PC-3 (cell line): Measurements from ENCODE around the gene IGIP. TPM values are rescaled to one million over a fixed set of nuclear protein-coding genes. Genes with fewer than 3 reads are reported as not detected.

Source experiments
- ATAC-seq: fragments of 200-7000 bp; cut with Tn5 transposase; 2 replicates; pipeline ENCODE4 v1.9.1; 2020; ENCODE audit warnings: mild to moderate bottlenecking, moderate library complexity
- BruUV-seq: library from RNA; stranded (reverse); fragments of 400-500 nt; replicated peaks from 2 replicates; lab custom pipeline; 2021; lab: Mats Ljungman, UMichigan
- CTCF ChIA-PET: fragments of 300-600 bp; sonication (Branson Sonifier 250); formaldehyde crosslinking; loops from one replicate; lab custom pipeline; 2022; ENCODE audit warnings: antibody characterized with exemption; lab: Charles Lee
- POLR2A ChIA-PET: fragments of 300-600 bp; sonication (Branson Sonifier 250); formaldehyde crosslinking; loops from one replicate; lab custom pipeline; 2022; ENCODE audit warnings: antibody characterized with exemption; ENCODE audit not compliant: unreplicated experiment; lab: Charles Lee
- DNase-seq: peaks from one replicate; pipeline ENCODE4 v3.0.0-alpha.2; 2015
- H2AFZ ChIP-seq: fragments of 300-600 bp; sonication (generic); 2 replicates; pipeline ENCODE4 v1.6.0; 2016; ENCODE audit warnings: antibody characterized with exemption, low read length
- H3F3A ChIP-seq: fragments of 300-600 bp; sonication (generic); one replicate; pipeline ENCODE4 v1.6.0; 2017; ENCODE audit warnings: antibody characterized with exemption, low read length, control low read depth, mild to moderate bottlenecking; ENCODE audit not compliant: unreplicated experiment
- H3K27ac ChIP-seq: fragments of 300-600 bp; sonication (generic); 2 replicates; pipeline ENCODE4 v1.5.1; 2016; ENCODE audit warnings: mild to moderate bottlenecking, low read length
- H3K27me3 ChIP-seq: fragments of 300-600 bp; sonication (generic); 2 replicates; pipeline ENCODE4 v1.6.1; 2016; ENCODE audit warnings: low read length, mixed read lengths
- H3K36me3 ChIP-seq: fragments of 300-600 bp; sonication (generic); 2 replicates; pipeline ENCODE4 v1.6.1; 2016; ENCODE audit warnings: low read depth, mixed run types, low read length, mixed read lengths
- H3K4me1 ChIP-seq: fragments of 300-600 bp; sonication (generic); 2 replicates; pipeline ENCODE4 v1.5.1; 2016; ENCODE audit warnings: low read length; ENCODE audit not compliant: insufficient read depth
- H3K4me2 ChIP-seq: fragments of 300-600 bp; sonication (generic); 2 replicates; pipeline ENCODE4 v1.6.0; 2016; ENCODE audit warnings: low read length
- H3K4me3 ChIP-seq: fragments of 300-600 bp; sonication (generic); 2 replicates; pipeline ENCODE4 v1.5.1; 2016; ENCODE audit warnings: mild to moderate bottlenecking, low read length, mixed read lengths
- H3K79me2 ChIP-seq: fragments of 300-600 bp; sonication (generic); 2 replicates; pipeline ENCODE4 v1.6.1; 2017; ENCODE audit warnings: low read length, mixed read lengths
- H3K9ac ChIP-seq: fragments of 300-600 bp; sonication (generic); 2 replicates; pipeline ENCODE4 v1.6.0; 2016; ENCODE audit warnings: mild to moderate bottlenecking, low read length
- H3K9me2 ChIP-seq: fragments of 300-600 bp; sonication (generic); replicated peaks from 2 replicates; pipeline ENCODE4 v1.6.1; 2016; ENCODE audit warnings: mixed run types, low read length, mixed read lengths
- H3K9me3 ChIP-seq: fragments of 300-600 bp; sonication (generic); 2 replicates; pipeline ENCODE4 v1.6.1; 2016; ENCODE audit warnings: low read length, mixed read lengths
- H4K20me1 ChIP-seq: fragments of 300-600 bp; sonication (generic); 2 replicates; pipeline ENCODE4 v1.6.1; 2016; ENCODE audit warnings: low read length, mixed read lengths
- EZH2 ChIP-seq: fragments of 300-600 bp; sonication (generic); IDR thresholded peaks from one replicate; pipeline ENCODE4 v1.6.1; 2017; ENCODE audit warnings: antibody characterized with exemption, mild to moderate bottlenecking, low read length; ENCODE audit not compliant: unreplicated experiment
- EZH2phosphoT487 ChIP-seq: fragments of 300-600 bp; sonication (generic); IDR thresholded peaks from 2 replicates; pipeline ENCODE4 v1.6.1; 2018; ENCODE audit warnings: mild to moderate bottlenecking, antibody characterized with exemption, low read length, borderline replicate concordance
- intact Hi-C: fragments of 100-400 bp; cut with micrococcal nuclease; formaldehyde crosslinking; loops from 2 replicates; pipeline ENCODE4 v1.9.0; 2023
- total RNA-seq: library from RNA; depleted of rRNA; stranded (reverse); fragments of >200 nt; gene quantifications from 2 replicates; pipeline ENCODE4 v1.2.3, GENCODE V29; 2014
- TF ChIP-seq, protein P1 (sequence below): fragments of 300-600 bp; sonication (generic); conservative IDR thresholded peaks from 2 replicates; pipeline ENCODE4 v1.5.1; 2017; ENCODE audit warnings: antibody characterized with exemption, low read depth, mild to moderate bottlenecking, low read length

The IGIP gene
- total RNA-seq, 1 experiment from 2014 or later: 1.3 TPM

DNA sequence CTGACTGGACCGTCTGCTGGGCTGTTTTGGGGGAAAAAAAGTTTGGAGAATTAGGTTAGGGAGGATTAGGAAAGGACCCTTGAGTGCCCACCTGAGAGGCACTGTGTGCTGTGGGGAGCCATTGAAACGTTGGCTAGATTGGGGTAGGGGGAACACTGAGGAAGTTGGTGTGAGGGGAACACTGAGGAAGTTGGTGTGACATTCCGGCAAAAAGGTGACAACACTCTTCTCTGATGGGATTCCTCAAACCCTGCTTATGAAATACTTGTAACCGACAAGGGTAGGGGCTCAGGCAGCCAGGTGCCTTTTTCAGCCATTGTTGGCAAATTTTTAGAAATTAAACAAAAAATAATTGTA lies 50.3 kb downstream of the IGIP start:
- Histone ChIP-seq H3K79me2 (peaks cover 20% of the 10 kb centered on the region), H3K4me3 (peak overlapping the region; percentile 85), H3K4me1 (peaks cover 29% of the 10 kb centered on the region), H2AFZ (peak overlapping the region; percentile 54), H3K27me3 (no peaks in the 10 kb centered on the region), H3K9ac (peak overlapping the region; percentile 79), H3K36me3 (no peaks in the 10 kb centered on the region), H4K20me1 (no peaks in the 10 kb centered on the region), H3K9me3 (no peaks in the 10 kb centered on the region), H3K27ac (peak overlapping the region; percentile 59), H3K9me2 (no peaks in the 10 kb centered on the region), H3F3A (no peaks in the 10 kb centered on the region), H3K4me2 (peak overlapping the region; percentile 96)
- ATAC-seq: no peak
- intact Hi-C loops: loop anchor here (5.0 kb wide), 3 partner anchors 46 to 171 kb away; partner anchors contain the start of gene HBEGF
- no TSS peak for BruUV-seq
- POLR2A ChIA-PET: no interaction called here
- CTCF ChIA-PET: interaction anchor here (0.6 kb wide), 1 partner anchor 16 kb away, joined by 3 read pairs; no protein-coding TSS in a partner anchor
- TF ChIP-seq EZH2phosphoT487 (no peak), EZH2 (no peak)
- TF ChIP-seq, protein P1, sequence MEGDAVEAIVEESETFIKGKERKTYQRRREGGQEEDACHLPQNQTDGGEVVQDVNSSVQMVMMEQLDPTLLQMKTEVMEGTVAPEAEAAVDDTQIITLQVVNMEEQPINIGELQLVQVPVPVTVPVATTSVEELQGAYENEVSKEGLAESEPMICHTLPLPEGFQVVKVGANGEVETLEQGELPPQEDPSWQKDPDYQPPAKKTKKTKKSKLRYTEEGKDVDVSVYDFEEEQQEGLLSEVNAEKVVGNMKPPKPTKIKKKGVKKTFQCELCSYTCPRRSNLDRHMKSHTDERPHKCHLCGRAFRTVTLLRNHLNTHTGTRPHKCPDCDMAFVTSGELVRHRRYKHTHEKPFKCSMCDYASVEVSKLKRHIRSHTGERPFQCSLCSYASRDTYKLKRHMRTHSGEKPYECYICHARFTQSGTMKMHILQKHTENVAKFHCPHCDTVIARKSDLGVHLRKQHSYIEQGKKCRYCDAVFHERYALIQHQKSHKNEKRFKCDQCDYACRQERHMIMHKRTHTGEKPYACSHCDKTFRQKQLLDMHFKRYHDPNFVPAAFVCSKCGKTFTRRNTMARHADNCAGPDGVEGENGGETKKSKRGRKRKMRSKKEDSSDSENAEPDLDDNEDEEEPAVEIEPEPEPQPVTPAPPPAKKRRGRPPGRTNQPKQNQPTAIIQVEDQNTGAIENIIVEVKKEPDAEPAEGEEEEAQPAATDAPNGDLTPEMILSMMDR: no peak
- no peak for DNase-seq

GRCh38 chr5:140178086-140178410 lies 52.3 kb downstream of the IGIP start:
- Histone ChIP-seq H3K27me3 (no peaks in the 10 kb centered on the region), H3K4me3 (no peak overlapping the region), H3K9ac (no peak overlapping the region), H3K4me2 (peak overlapping the region; percentile 56), H2AFZ (no peak overlapping the region), H3K9me2 (no peaks in the 10 kb centered on the region), H3K27ac (peak overlapping the region; percentile 5; the same call in 1 of the 2 replicates), H3K36me3 (no peaks in the 10 kb centered on the region), H3K9me3 (no peaks in the 10 kb centered on the region), H4K20me1 (no peaks in the 10 kb centered on the region), H3K79me2 (peaks cover 23% of the 10 kb centered on the region), H3K4me1 (peaks cover 39% of the 10 kb centered on the region), H3F3A (no peaks in the 10 kb centered on the region)
- intact Hi-C loops: loop anchor here (5.0 kb wide), 3 partner anchors 44 to 169 kb away; partner anchors contain the start of gene HBEGF
- POLR2A ChIA-PET: no interaction called here
- TF ChIP-seq EZH2phosphoT487 (no peak), EZH2 (no peak)
- TF ChIP-seq, protein P1: no peak
- no peak for DNase-seq
- CTCF ChIA-PET: interaction anchor here (0.7 to 1.3 kb wide), 2 partner anchors 64 to 169 kb away, joined by 3 to 4 read pairs; partner anchors contain the start of gene HBEGF
- no peak for ATAC-seq
- no TSS peak for BruUV-seq

- no peak overlapping the region for H2AFZ ChIP-seq
- ChIA-PET POLR2A (no interaction called here), CTCF (interaction anchor here (1.3 kb wide), 1 partner anchor 168 kb away, joined by 4 read pairs; the partner anchor contains the start of gene HBEGF)
- DNase-seq (no peak), ATAC-seq (no peak)
- no peaks in the 10 kb centered on the region for H3F3A ChIP-seq
- H3K27me3 ChIP-seq: no peaks in the 10 kb centered on the region
- H3K9me3 ChIP-seq: no peaks in the 10 kb centered on the region
- no peaks in the 10 kb centered on the region for H3K36me3 ChIP-seq
- H3K9me2 ChIP-seq: no peaks in the 10 kb centered on the region
- no peak overlapping the region for H3K4me2 ChIP-seq
- H3K4me3 ChIP-seq: no peak overlapping the region
- H3K27ac ChIP-seq: no peak overlapping the region
- H4K20me1 ChIP-seq: no peaks in the 10 kb centered on the region
- no peak overlapping the region for H3K9ac ChIP-seq
- intact Hi-C loops: loop anchor here (5.0 kb wide), 3 partner anchors 44 to 169 kb away; partner anchors contain the start of gene HBEGF
- peaks cover 39% of the 10 kb centered on the region for H3K4me1 ChIP-seq
- H3K79me2 ChIP-seq: peaks cover 29% of the 10 kb centered on the region
- no TSS peak for BruUV-seq
- TF ChIP-seq EZH2: no peak
- TF ChIP-seq, protein P1: no peak
- TF ChIP-seq EZH2phosphoT487: no peak
These were observed 52.9 kb downstream of the IGIP start for GRCh38 chr5:140178482-140179116.
